Trophoblast cell (in vitro differentiated cells and primary cell): Measurements from ENCODE around the gene ZNF335.

ENCODE experiments used
- DNase-seq, 2 donors: peaks; one replicate each; pipeline ENCODE4 v3.0.0-alpha.2; 2016
- H2AFZ ChIP-seq: 2 replicates; pipeline ENCODE4 v1.6.1; 2013; ENCODE audit warnings: low read length, moderate library complexity, mild to moderate bottlenecking; ENCODE audit not compliant: insufficient read depth, poor library complexity
- H2AK5ac ChIP-seq: 2 replicates; pipeline ENCODE4 v1.6.1; 2013; ENCODE audit warnings: mild to moderate bottlenecking, low read length
- H2BK120ac ChIP-seq: 2 replicates; pipeline ENCODE4 v1.6.1; 2013; ENCODE audit warnings: low read length, mild to moderate bottlenecking, moderate library complexity; ENCODE audit not compliant: insufficient read depth, poor library complexity
- H2BK12ac ChIP-seq: 2 replicates; pipeline ENCODE4 v1.6.1; 2013; ENCODE audit warnings: mild to moderate bottlenecking, low read length, moderate library complexity
- H2BK5ac ChIP-seq: 2 replicates; pipeline ENCODE4 v1.6.1; 2013; ENCODE audit warnings: low read length, low read depth, moderate library complexity, mild to moderate bottlenecking; ENCODE audit not compliant: poor library complexity
- H3K14ac ChIP-seq: 2 replicates; pipeline ENCODE4 v1.6.1; 2013; ENCODE audit warnings: mild to moderate bottlenecking, low read length
- H3K18ac ChIP-seq: 2 replicates; pipeline ENCODE4 v1.6.1; 2013; ENCODE audit warnings: mild to moderate bottlenecking, low read length
- H3K23ac ChIP-seq: 2 replicates; pipeline ENCODE4 v1.6.1; 2013; ENCODE audit warnings: low read length
- H3K27ac ChIP-seq: 2 replicates; pipeline ENCODE4 v1.5.1; 2013; ENCODE audit warnings: low read depth, mild to moderate bottlenecking, inconsistent platforms, low read length, moderate library complexity
- H3K27me3 ChIP-seq: 2 replicates; pipeline ENCODE4 v1.6.1; 2013; ENCODE audit warnings: inconsistent platforms, mild to moderate bottlenecking, low read length, moderate library complexity; ENCODE audit not compliant: insufficient read depth
- H3K36me3 ChIP-seq, 2 experiments: 1 replicate in 1 of 2; 2 replicates in 1 of 2; pipeline ENCODE4 v1.6.1; 2013; ENCODE audit warnings: low read length in 2 of 2, mild to moderate bottlenecking in 2 of 2, moderate library complexity in 1 of 2; ENCODE audit not compliant: insufficient read depth in 2 of 2, control insufficient read depth in 1 of 2
- H3K4ac ChIP-seq: 2 replicates; pipeline ENCODE4 v1.6.1; 2013; ENCODE audit warnings: low read depth, mild to moderate bottlenecking, low read length, moderate library complexity
- H3K4me1 ChIP-seq, 2 experiments: 1 replicate in 1 of 2; 2 replicates in 1 of 2; pipeline ENCODE4 v1.6.1; 2013; ENCODE audit warnings: low read length in 2 of 2, mild to moderate bottlenecking in 2 of 2, moderate library complexity in 1 of 2; ENCODE audit not compliant: insufficient read depth in 2 of 2, control insufficient read depth in 1 of 2
- H3K4me2 ChIP-seq: 2 replicates; pipeline ENCODE4 v1.6.1; 2013; ENCODE audit warnings: inconsistent platforms, mild to moderate bottlenecking, low read length, moderate library complexity
- H3K4me3 ChIP-seq: 2 replicates; pipeline ENCODE4 v1.5.1; 2013; ENCODE audit warnings: mild to moderate bottlenecking, low read depth, low read length, inconsistent platforms
- H3K79me1 ChIP-seq: one replicate; pipeline ENCODE4 v1.6.1; 2013; ENCODE audit warnings: low read length
- H3K79me2 ChIP-seq: 2 replicates; pipeline ENCODE4 v1.6.1; 2013; ENCODE audit warnings: low read length, mild to moderate bottlenecking; ENCODE audit not compliant: control insufficient read depth, insufficient read depth, poor library complexity
- H3K9ac ChIP-seq: 2 replicates; pipeline ENCODE4 v1.6.1; 2013; ENCODE audit warnings: mild to moderate bottlenecking, low read length
- H3K9me3 ChIP-seq: 2 replicates; pipeline ENCODE4 v1.6.1; 2013; ENCODE audit warnings: low read depth, mild to moderate bottlenecking, control low read depth, inconsistent platforms, low read length; ENCODE audit not compliant: insufficient read depth
- H4K12ac ChIP-seq: 2 replicates; pipeline ENCODE4 v1.6.1; 2013; ENCODE audit warnings: low read depth, mild to moderate bottlenecking, low read length, moderate library complexity
- H4K8ac ChIP-seq: 2 replicates; pipeline ENCODE4 v1.6.1; 2013; ENCODE audit warnings: low read depth, mild to moderate bottlenecking, low read length, moderate library complexity
- H4K91ac ChIP-seq: one replicate; pipeline ENCODE4 v1.6.1; 2013; ENCODE audit warnings: low read depth, mild to moderate bottlenecking, low read length, moderate library complexity
- WGBS: extraction: QIAGEN DNeasy Blood & Tissue Kit; methylation state at CpG from one replicate; pipeline ENCODE4 v1.1.7; 2013; ENCODE audit warnings: missing lambda C conversion rate; ENCODE audit not compliant: insufficient read length, insufficient coverage; ENCODE audit errors: extremely low coverage; 5-methylcytosine and 5-hydroxymethylcytosine counted together

The ZNF335 gene

DNA sequence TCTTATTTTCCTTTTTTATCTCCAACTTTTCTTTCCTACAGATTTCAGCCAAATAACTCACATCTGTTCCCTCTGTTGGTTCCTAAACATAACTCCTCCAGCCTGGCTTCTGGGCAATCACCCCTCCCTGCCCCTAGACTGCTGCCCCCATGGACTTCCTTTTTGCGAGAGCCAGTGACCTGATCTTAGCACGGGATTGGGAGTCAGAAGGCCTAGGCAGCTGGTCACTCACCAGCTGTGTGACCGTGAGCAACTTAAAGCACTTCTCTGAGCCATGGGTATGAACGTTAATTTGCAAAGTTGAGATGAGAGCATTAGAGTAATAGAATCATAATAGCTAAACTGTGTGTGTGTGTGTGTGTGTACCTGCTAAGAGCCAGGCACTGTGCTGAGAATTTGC lies 32.2 kb upstream of the ZNF335 start:
- peak overlapping the region; percentile 44 for H2BK120ac ChIP-seq
- peak overlapping the region; percentile 42 for H3K18ac ChIP-seq
- peak overlapping the region; percentile 45 for H3K27ac ChIP-seq
- H3K9me3 ChIP-seq = no peaks in the 10 kb centered on the region
- H3K23ac ChIP-seq = no peak overlapping the region
- H3K27me3 ChIP-seq = no peaks in the 10 kb centered on the region
- H3K14ac ChIP-seq = peak overlapping the region; percentile 82
- DNase-seq = peak in 1 of 2 donors; percentile 32
- no peak overlapping the region for H4K8ac ChIP-seq
- H3K4ac ChIP-seq = peak overlapping the region; percentile 9
- H4K91ac ChIP-seq = peak overlapping the region; percentile 95
- no peak overlapping the region for H3K9ac ChIP-seq
- H3K79me2 ChIP-seq = no peaks in the 10 kb centered on the region
- H2BK5ac ChIP-seq = peak overlapping the region; percentile 54
- H2AFZ ChIP-seq = no peak overlapping the region
- H3K4me1 ChIP-seq = peaks cover 27 to 48% of the 10 kb centered on the region in 2 experiments
- peaks cover 37% of the 10 kb centered on the region for H3K79me1 ChIP-seq
- H2BK12ac ChIP-seq = peak overlapping the region; percentile 91
- no peaks in the 10 kb centered on the region for H3K36me3 ChIP-seq
- peak overlapping the region; percentile 45 for H2AK5ac ChIP-seq
- WGBS = no CpG with 5 or more reads among the region's 4 CpGs
- H4K12ac ChIP-seq = no peak overlapping the region
- no peak overlapping the region for H3K4me3 ChIP-seq
- no peak overlapping the region for H3K4me2 ChIP-seq

DNA sequence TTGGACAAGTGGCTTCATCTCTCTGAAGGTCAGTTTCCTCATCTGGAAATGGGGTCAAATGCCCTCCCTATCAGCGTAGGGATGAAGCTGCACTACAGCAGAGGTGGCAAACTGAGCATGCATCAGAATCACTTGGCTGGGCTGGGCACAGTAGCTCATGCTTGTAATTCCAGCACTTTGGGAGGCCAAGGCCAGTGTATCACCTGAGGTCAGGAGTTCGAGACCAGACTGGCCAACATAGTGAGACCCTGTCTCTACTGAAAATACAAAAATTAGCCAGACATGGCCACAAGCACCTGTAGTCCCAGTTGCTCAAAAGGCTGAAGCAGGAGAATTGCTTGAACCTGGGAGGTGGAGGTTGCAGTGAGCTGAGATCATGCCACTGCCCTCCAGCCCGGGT lies 30.0 kb upstream of the ZNF335 start:
- H4K8ac ChIP-seq = no peak overlapping the region
- H2BK120ac ChIP-seq = no peak overlapping the region
- no peak overlapping the region for H3K4ac ChIP-seq
- no peaks in the 10 kb centered on the region for H3K79me2 ChIP-seq
- H3K9ac ChIP-seq = no peak overlapping the region
- no peak overlapping the region for H3K4me2 ChIP-seq
- H3K27ac ChIP-seq = no peak overlapping the region
- H3K23ac ChIP-seq = no peak overlapping the region
- WGBS = no CpG with 5 or more reads among the region's 3 CpGs
- no peaks in the 10 kb centered on the region for H3K36me3 ChIP-seq
- no peak overlapping the region for H2AK5ac ChIP-seq
- H2BK12ac ChIP-seq = peak overlapping the region; percentile 8
- no peak overlapping the region for H4K12ac ChIP-seq
- H3K4me3 ChIP-seq = no peak overlapping the region
- no peak overlapping the region for H2AFZ ChIP-seq
- H3K18ac ChIP-seq = no peak overlapping the region
- no peak overlapping the region for H2BK5ac ChIP-seq
- DNase-seq = no peak
- H3K79me1 ChIP-seq = peaks cover 28% of the 10 kb centered on the region
- H3K27me3 ChIP-seq = no peaks in the 10 kb centered on the region
- H3K14ac ChIP-seq = no peak overlapping the region
- peaks cover 20 to 35% of the 10 kb centered on the region in 2 experiments for H3K4me1 ChIP-seq
- peak overlapping the region; percentile 19 for H4K91ac ChIP-seq
- H3K9me3 ChIP-seq = no peaks in the 10 kb centered on the region

DNA sequence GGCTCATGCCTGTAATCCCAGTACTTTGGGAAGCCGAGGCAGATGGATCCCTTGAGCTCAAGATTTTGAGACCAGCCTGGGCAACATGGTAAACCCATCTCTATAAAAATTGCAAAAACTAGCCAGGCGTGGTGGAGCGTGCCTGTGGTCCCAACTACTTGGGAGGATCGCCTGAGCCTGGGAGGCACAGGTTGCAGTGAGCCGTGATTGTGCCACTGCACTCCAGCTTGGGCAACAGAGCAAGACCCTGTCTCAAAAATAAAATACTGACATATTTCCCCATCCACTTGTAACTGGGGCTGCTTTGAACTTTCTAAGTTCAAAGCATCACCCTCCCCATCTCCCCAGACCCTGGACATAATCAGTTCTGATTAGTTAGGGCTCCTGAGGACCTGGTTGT lies 29.5 kb upstream of the ZNF335 start:
- no peak overlapping the region for H3K23ac ChIP-seq
- peak overlapping the region; percentile 40 for H3K14ac ChIP-seq
- H2AFZ ChIP-seq = no peak overlapping the region
- H4K8ac ChIP-seq = no peak overlapping the region
- peak overlapping the region; percentile 62 for H4K91ac ChIP-seq
- H4K12ac ChIP-seq = no peak overlapping the region
- H3K36me3 ChIP-seq = no peaks in the 10 kb centered on the region
- H3K27me3 ChIP-seq = no peaks in the 10 kb centered on the region
- no peak overlapping the region for H3K9ac ChIP-seq
- no peak for DNase-seq
- WGBS = no CpG with 5 or more reads among the region's 5 CpGs
- H3K79me1 ChIP-seq = peaks cover 27% of the 10 kb centered on the region
- H3K4ac ChIP-seq = no peak overlapping the region
- no peak overlapping the region for H3K4me3 ChIP-seq
- no peak overlapping the region for H2BK120ac ChIP-seq
- H2AK5ac ChIP-seq = no peak overlapping the region
- H3K18ac ChIP-seq = peak overlapping the region; percentile 39
- H3K4me1 ChIP-seq = peaks cover 20 to 38% of the 10 kb centered on the region in 2 experiments
- no peaks in the 10 kb centered on the region for H3K9me3 ChIP-seq
- no peaks in the 10 kb centered on the region for H3K79me2 ChIP-seq
- H3K4me2 ChIP-seq = no peak overlapping the region
- peak overlapping the region; percentile 48 for H2BK12ac ChIP-seq
- H3K27ac ChIP-seq = no peak overlapping the region
- no peak overlapping the region for H2BK5ac ChIP-seq

DNA sequence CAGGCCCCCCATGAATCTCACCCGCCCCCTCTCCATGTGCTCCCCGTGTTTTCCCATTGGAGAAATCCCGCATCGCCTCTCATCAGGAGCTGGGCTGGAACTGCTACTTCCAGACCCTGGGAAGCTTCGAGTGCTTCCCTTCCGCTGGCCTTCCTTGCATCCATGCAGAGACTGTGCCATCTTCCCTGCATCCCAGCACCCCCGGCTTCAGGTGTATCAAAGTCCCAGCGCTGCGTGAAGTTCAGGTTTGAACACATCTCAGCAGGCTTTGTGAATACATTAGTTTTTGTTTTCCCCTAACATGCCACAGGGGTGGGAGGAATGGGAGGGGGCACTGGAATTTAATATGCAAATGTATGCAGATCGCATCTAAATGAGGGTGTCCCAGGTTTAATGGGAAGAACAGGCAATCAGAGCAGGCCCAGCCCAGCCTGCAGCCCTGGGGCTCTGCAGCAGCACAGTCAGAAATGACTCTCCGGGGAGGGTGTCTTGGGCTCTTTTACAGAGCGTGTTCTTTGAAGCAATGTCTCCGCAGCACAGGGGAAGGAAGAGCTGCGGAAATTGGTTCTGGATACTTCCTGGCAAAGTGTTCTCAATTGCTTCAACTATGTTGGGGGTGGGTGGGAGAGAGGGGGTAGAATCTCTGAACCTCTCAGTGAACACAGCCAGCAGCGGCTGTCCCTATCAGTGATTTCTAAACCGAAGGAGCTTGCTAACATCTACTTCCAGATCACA lies 28.4 kb upstream of the ZNF335 start:
- Histone ChIP-seq H4K91ac (peak overlapping the region; percentile 28), H3K4me3 (no peak overlapping the region), H3K18ac (no peak overlapping the region), H3K27ac (peak overlapping the region; percentile 43), H4K12ac (no peak overlapping the region), H3K23ac (no peak overlapping the region), H2BK12ac (peak overlapping the region; percentile 30), H4K8ac (no peak overlapping the region), H2BK120ac (peak overlapping the region; percentile 15), H3K9me3 (no peaks in the 10 kb centered on the region), H3K4me1 (peaks cover 17 to 35% of the 10 kb centered on the region in 2 experiments), H3K14ac (peak overlapping the region; percentile 4), H2AFZ (no peak overlapping the region), H3K4ac (no peak overlapping the region), H3K79me1 (peaks cover 21% of the 10 kb centered on the region), H2AK5ac (no peak overlapping the region), H3K4me2 (peak overlapping the region; percentile 45), H3K27me3 (no peaks in the 10 kb centered on the region), H3K36me3 (no peaks in the 10 kb centered on the region), H3K9ac (no peak overlapping the region), H3K79me2 (no peaks in the 10 kb centered on the region), H2BK5ac (peak overlapping the region; percentile 31)
- DNase-seq = no peak
- WGBS = no CpG with 5 or more reads among the region's 16 CpGs
